Lower lobe of right lung (tissue), 2 donors: ENCODE data around the gene METAP1D. TPM values are rescaled to one million over a fixed set of nuclear protein-coding genes. Genes with fewer than 3 reads are reported as not detected.

Experiments
- ATAC-seq, 2 donors: fragments of 200-7000 bp; cut with Tn5 transposase; one replicate each; pipeline ENCODE4 v1.9.1; 2020 to 2022; ENCODE audit warnings: mild to moderate bottlenecking in 2 of 2, moderate library complexity in 2 of 2
- DNase-seq: peaks from one replicate; pipeline ENCODE4 v3.0.0-alpha.2; 2020
- H3K27ac ChIP-seq: fragments of 200-600 bp; one replicate; pipeline ENCODE4 v1.8.0; 2022
- H3K27me3 ChIP-seq: fragments of 200-600 bp; one replicate; pipeline ENCODE4 v1.8.0; 2022; ENCODE audit warnings: low read depth
- H3K36me3 ChIP-seq: fragments of 200-600 bp; one replicate; pipeline ENCODE4 v1.8.0; 2022; ENCODE audit warnings: mild to moderate bottlenecking
- H3K4me1 ChIP-seq: fragments of 200-600 bp; one replicate; pipeline ENCODE4 v1.8.0; 2022
- H3K4me3 ChIP-seq: fragments of 200-600 bp; one replicate; pipeline ENCODE4 v1.8.0; 2022; ENCODE audit warnings: mild to moderate bottlenecking
- H3K9me3 ChIP-seq: fragments of 200-600 bp; one replicate; pipeline ENCODE4 v1.8.0; 2022
- intact Hi-C: fragments of 100-400 bp; cut with DNase I; formaldehyde crosslinking; loops from one replicate; pipeline ENCODE4 v1.11.0; 2022
- total RNA-seq: library from RNA; stranded (reverse); fragmentation: NEBNext Ultra II Directional; extraction: Animal tissue kit (Norgen Biotek cat#: 25700); gene quantifications from one replicate; pipeline ENCODE4 v1.2.1, GENCODE V29; 2021
- TF ChIP-seq, protein P1 (sequence below): fragments of 200-600 bp; IDR thresholded peaks from one replicate; pipeline ENCODE4 v1.8.0; 2022; ENCODE audit warnings: antibody characterized with exemption, mild to moderate bottlenecking
- donor health status: DM: no; HTN: yes; CAD: no; lungs with severe emphysema.

The METAP1D gene
- total RNA-seq, 1 donor from 2014 or later: 3.8 TPM

DNA sequence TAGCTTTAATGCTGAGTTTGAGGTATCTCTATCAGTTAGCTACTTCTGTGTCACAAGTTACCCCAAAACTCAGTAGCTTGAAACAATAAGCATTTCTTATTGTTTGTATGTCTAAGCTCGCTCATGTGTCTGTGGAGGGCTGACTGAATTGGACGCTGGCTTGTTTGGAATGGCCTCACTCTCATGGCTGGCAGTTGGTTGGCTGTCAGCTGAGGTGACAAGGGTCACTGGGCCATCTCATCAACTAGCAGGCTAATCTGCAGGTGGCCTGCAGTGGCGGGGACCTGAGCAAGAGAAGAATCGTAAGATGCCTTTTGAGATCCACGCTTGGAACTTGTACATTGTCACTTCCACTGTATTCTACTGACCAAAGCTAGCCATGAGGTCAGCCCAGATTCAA is 116.4 kb downstream of the METAP1D start:
- no peak for DNase-seq
- no peaks in the 10 kb centered on the region for H3K4me1 ChIP-seq
- no peaks in the 10 kb centered on the region for H3K36me3 ChIP-seq
- ATAC-seq: no peak
- H3K4me3 ChIP-seq: no peak overlapping the region
- no peaks in the 10 kb centered on the region for H3K9me3 ChIP-seq
- peaks cover 15% of the 10 kb centered on the region for H3K27me3 ChIP-seq
- TF ChIP-seq, protein P1, sequence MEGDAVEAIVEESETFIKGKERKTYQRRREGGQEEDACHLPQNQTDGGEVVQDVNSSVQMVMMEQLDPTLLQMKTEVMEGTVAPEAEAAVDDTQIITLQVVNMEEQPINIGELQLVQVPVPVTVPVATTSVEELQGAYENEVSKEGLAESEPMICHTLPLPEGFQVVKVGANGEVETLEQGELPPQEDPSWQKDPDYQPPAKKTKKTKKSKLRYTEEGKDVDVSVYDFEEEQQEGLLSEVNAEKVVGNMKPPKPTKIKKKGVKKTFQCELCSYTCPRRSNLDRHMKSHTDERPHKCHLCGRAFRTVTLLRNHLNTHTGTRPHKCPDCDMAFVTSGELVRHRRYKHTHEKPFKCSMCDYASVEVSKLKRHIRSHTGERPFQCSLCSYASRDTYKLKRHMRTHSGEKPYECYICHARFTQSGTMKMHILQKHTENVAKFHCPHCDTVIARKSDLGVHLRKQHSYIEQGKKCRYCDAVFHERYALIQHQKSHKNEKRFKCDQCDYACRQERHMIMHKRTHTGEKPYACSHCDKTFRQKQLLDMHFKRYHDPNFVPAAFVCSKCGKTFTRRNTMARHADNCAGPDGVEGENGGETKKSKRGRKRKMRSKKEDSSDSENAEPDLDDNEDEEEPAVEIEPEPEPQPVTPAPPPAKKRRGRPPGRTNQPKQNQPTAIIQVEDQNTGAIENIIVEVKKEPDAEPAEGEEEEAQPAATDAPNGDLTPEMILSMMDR: no peak
- H3K27ac ChIP-seq: no peak overlapping the region
- intact Hi-C loops: no loop called here

DNA sequence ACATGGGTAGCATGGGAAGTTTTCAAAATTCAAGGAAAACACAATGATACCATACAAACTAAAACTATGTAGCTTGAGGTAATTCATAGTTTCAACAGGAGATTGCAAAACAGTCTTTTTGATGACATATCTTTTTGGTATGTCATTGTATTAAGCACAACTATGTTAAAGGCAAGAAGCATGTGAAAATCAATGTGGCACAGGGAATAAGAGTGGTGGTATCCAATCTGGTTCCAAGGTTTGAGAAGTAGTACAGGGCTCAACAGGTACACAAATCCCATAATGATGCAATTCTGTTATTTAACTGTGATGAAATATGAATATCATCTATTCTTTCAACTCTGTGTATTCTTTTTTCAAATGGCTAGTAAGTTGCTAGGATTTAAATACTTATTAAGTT is 119.3 kb downstream of the METAP1D start:
- H3K4me3 ChIP-seq: no peak overlapping the region
- intact Hi-C loops: no loop called here
- ATAC-seq (no peak), DNase-seq (no peak)
- no peaks in the 10 kb centered on the region for H3K4me1 ChIP-seq
- TF ChIP-seq, protein P1: no peak
- no peak overlapping the region for H3K27ac ChIP-seq
- H3K27me3 ChIP-seq: peaks cover 5% of the 10 kb centered on the region
- no peaks in the 10 kb centered on the region for H3K9me3 ChIP-seq
- no peaks in the 10 kb centered on the region for H3K36me3 ChIP-seq

DNA sequence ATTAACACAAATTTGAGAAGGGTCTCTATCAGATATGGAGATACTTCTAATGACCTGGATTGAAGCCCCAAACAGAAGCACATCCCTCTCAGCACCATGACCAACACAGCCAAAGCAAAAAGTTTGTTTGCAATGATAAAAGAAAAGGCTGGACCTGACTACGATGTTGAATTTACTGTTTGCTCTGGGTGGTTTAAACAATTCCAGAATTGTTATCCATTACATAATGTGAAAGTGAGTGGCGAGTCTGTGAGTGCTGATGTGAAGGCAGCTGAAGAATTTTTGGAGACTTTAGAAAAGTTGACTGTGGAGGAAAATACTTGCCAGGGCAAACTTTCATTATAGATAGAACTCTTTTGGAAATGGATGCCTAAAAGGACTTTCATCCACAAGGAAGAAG is 120.4 kb downstream of the METAP1D start:
- Histone ChIP-seq H3K4me3 (no peak overlapping the region), H3K27me3 (peaks cover 5% of the 10 kb centered on the region), H3K9me3 (no peaks in the 10 kb centered on the region), H3K36me3 (no peaks in the 10 kb centered on the region), H3K4me1 (no peaks in the 10 kb centered on the region), H3K27ac (no peak overlapping the region)
- intact Hi-C loops: loop anchor here (10.0 kb wide), 1 partner anchor 415 kb away; no protein-coding TSS in a partner anchor
- ATAC-seq: no peak
- TF ChIP-seq, protein P1: no peak
- DNase-seq: no peak

DNA sequence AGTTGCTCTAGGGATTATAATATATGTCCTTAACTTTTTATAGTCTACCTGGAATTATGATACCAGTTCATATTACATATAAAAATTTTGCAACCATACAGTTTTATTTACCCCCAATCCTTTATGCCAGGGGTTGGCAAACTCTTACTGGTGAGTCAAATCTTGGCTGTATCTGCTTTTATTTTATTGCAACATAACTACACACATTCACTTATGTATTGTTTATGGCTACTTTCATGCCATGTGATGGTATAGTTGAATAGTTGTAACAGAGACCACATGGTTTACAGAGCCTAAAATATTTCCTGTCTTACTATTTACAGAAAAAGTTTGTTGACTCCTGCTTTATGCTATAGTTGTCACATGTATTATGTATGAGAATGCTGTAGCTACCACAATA is 128.7 kb downstream of the METAP1D start:
- no peaks in the 10 kb centered on the region for H3K4me1 ChIP-seq
- no peak overlapping the region for H3K4me3 ChIP-seq
- H3K27me3 ChIP-seq: no peaks in the 10 kb centered on the region
- no peaks in the 10 kb centered on the region for H3K36me3 ChIP-seq
- TF ChIP-seq, protein P1: no peak
- no peaks in the 10 kb centered on the region for H3K9me3 ChIP-seq
- H3K27ac ChIP-seq: no peak overlapping the region
- no peak for ATAC-seq
- intact Hi-C loops: loop anchor here (10.0 kb wide), 1 partner anchor 424 kb away; no protein-coding TSS in a partner anchor
- no peak for DNase-seq

DNA sequence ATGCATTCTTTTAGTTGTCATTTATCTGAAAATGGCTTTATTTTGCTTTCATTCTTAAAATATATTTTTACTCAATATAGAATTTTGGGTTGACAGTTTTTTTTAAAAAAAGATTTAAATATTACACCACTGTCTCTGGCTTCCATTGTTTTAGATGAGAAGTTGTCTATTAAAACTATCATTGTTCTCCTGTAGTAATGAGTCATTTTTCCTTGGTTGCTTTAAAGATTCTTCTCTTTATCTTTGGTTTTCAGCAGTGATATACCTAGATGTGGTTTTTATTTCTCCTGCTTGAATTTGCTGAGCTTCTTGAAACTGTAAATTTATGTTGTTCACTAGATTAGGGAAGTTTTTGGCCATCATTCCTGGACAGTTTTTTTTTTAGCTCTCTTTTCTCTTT is 129.7 kb downstream of the METAP1D start:
- Histone ChIP-seq H3K4me1 (no peaks in the 10 kb centered on the region), H3K27ac (no peak overlapping the region), H3K4me3 (no peak overlapping the region), H3K27me3 (no peaks in the 10 kb centered on the region), H3K9me3 (no peaks in the 10 kb centered on the region), H3K36me3 (no peaks in the 10 kb centered on the region)
- intact Hi-C loops: loop anchor here (10.0 kb wide), 1 partner anchor 425 kb away; no protein-coding TSS in a partner anchor
- TF ChIP-seq, protein P1: no peak
- ATAC-seq (no peak), DNase-seq (no peak)

Other genes starting within 250 kb of the METAP1D start
- 10.8 TPM for gene SLC25A12, start 105.7 kb upstream of the METAP1D start, total RNA-seq
- 26.5 TPM for gene HAT1, start 77.5 kb upstream of the METAP1D start, total RNA-seq
- not detected for gene DLX1, start 85.6 kb downstream of the METAP1D start, total RNA-seq
- not detected for gene DLX2, start 102.9 kb downstream of the METAP1D start, total RNA-seq